ENCODE results near the gene ABCF1. TPM values are rescaled to one million over a fixed set of nuclear protein-coding genes. Genes with fewer than 3 reads are reported as not detected.

The ABCF1 gene
- total and polyA plus RNA-seq, 9 of the 15 experiments (the other 6 are each of a cell fraction or from before 2014, with no cell fraction given), result 41.6 to 193 (median 102) TPM

DNA sequence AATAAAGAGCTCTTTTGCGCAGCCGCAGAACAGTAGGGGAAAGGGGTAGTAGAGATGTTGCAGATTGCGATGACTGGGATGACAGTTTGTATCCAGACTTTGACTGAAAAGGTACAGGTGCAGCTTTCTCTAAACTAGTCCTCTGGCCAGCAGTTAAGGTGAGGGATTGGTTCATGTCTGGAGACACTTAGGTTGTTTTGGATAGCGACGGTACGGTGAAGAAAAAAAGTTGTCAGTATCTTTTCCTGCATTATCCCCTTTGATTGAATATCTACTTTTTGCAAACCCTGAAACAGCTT, 13.6 kb upstream of the ABCF1 start (continued):
- TF ChIP-seq, protein P1, sequence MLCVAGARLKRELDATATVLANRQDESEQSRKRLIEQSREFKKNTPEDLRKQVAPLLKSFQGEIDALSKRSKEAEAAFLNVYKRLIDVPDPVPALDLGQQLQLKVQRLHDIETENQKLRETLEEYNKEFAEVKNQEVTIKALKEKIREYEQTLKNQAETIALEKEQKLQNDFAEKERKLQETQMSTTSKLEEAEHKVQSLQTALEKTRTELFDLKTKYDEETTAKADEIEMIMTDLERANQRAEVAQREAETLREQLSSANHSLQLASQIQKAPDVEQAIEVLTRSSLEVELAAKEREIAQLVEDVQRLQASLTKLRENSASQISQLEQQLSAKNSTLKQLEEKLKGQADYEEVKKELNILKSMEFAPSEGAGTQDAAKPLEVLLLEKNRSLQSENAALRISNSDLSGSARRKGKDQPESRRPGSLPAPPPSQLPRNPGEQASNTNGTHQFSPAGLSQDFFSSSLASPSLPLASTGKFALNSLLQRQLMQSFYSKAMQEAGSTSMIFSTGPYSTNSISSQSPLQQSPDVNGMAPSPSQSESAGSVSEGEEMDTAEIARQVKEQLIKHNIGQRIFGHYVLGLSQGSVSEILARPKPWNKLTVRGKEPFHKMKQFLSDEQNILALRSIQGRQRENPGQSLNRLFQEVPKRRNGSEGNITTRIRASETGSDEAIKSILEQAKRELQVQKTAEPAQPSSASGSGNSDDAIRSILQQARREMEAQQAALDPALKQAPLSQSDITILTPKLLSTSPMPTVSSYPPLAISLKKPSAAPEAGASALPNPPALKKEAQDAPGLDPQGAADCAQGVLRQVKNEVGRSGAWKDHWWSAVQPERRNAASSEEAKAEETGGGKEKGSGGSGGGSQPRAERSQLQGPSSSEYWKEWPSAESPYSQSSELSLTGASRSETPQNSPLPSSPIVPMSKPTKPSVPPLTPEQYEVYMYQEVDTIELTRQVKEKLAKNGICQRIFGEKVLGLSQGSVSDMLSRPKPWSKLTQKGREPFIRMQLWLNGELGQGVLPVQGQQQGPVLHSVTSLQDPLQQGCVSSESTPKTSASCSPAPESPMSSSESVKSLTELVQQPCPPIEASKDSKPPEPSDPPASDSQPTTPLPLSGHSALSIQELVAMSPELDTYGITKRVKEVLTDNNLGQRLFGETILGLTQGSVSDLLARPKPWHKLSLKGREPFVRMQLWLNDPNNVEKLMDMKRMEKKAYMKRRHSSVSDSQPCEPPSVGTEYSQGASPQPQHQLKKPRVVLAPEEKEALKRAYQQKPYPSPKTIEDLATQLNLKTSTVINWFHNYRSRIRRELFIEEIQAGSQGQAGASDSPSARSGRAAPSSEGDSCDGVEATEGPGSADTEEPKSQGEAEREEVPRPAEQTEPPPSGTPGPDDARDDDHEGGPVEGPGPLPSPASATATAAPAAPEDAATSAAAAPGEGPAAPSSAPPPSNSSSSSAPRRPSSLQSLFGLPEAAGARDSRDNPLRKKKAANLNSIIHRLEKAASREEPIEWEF (CRISPR knock-in tag; IDR thresholded peaks at IDR 0.05), result no peak
- TF ChIP-seq ZNF707 (CRISPR knock-in tag; conservative IDR thresholded peaks at IDR 0.05), result no peak
- no peak for TF ChIP-seq FOXK1 (CRISPR knock-in tag; IDR thresholded peaks at IDR 0.05; ENCODE audit: borderline replicate concordance)
- no peak for TF ChIP-seq L3MBTL2 (IDR thresholded peaks at IDR 0.05)
- TF ChIP-seq, protein P2, sequence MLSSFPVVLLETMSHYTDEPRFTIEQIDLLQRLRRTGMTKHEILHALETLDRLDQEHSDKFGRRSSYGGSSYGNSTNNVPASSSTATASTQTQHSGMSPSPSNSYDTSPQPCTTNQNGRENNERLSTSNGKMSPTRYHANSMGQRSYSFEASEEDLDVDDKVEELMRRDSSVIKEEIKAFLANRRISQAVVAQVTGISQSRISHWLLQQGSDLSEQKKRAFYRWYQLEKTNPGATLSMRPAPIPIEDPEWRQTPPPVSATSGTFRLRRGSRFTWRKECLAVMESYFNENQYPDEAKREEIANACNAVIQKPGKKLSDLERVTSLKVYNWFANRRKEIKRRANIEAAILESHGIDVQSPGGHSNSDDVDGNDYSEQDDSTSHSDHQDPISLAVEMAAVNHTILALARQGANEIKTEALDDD (IDR thresholded peaks at IDR 0.05), result peak; percentile 88; the same call in 1 of the 2 replicates
- 0 out of 2 replicates have a peak, but pooled peaks have one; percentile 11 for TF ChIP-seq FOXP1 (CRISPR knock-in tag; IDR thresholded peaks at IDR 0.05)

All from K562 (cell line).